Spleen (tissue), 7 donors: ENCODE measurements around the gene CNNM1.

Experiments
- POLR2A ChIP-seq, 3 donors: fragments of 450-650 bp; IDR thresholded peaks; one replicate each; pipeline ENCODE4 v1.5.1; 2017; ENCODE audit warnings: antibody characterized with exemption in 3 of 3, mild to moderate bottlenecking in 1 of 3
- POLR2AphosphoS5 ChIP-seq, 3 donors: sonication (generic); formaldehyde crosslinking; IDR thresholded peaks; one replicate each; pipeline ENCODE4 v1.5.1; 2017; ENCODE audit warnings: antibody characterized with exemption in 3 of 3
- TF ChIP-seq, protein P1 (sequence below), 11 experiments: fragments of 200-600 bp in 7 of 11; fragments of 450-650 bp in 4 of 11; sonication (generic) in 4 of 11; IDR thresholded peaks in 8 of 11; conservative IDR thresholded peaks in 3 of 11; 1 replicate in 7 of 11; 2 replicates in 4 of 11; pipeline versions ENCODE4 v1.4.0 to v1.8.0; 2016 to 2021; ENCODE audit warnings: antibody characterized with exemption in 11 of 11, inconsistent platforms in 4 of 11, mild to moderate bottlenecking in 1 of 11
- donor health status: DM: no; HTN: no; CAD: no; lungs with moderate emphysema.
- donor health status: DM: no; HTN: no; CAD: no.
- donor health status: DM: no; HTN: no; CAD: no.

- TF ChIP-seq, protein P1, sequence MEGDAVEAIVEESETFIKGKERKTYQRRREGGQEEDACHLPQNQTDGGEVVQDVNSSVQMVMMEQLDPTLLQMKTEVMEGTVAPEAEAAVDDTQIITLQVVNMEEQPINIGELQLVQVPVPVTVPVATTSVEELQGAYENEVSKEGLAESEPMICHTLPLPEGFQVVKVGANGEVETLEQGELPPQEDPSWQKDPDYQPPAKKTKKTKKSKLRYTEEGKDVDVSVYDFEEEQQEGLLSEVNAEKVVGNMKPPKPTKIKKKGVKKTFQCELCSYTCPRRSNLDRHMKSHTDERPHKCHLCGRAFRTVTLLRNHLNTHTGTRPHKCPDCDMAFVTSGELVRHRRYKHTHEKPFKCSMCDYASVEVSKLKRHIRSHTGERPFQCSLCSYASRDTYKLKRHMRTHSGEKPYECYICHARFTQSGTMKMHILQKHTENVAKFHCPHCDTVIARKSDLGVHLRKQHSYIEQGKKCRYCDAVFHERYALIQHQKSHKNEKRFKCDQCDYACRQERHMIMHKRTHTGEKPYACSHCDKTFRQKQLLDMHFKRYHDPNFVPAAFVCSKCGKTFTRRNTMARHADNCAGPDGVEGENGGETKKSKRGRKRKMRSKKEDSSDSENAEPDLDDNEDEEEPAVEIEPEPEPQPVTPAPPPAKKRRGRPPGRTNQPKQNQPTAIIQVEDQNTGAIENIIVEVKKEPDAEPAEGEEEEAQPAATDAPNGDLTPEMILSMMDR (IDR thresholded peaks at IDR 0.05 in 8 of 11, conservative IDR thresholded peaks at IDR 0.05 in 3 of 11), result peak in 2 of 11 experiments; percentile 5 to 23
- TF ChIP-seq POLR2A (IDR thresholded peaks at IDR 0.05), result no peak
- peak; percentile 92 to 95 (median 94) for TF ChIP-seq POLR2AphosphoS5 (IDR thresholded peaks at IDR 0.05)
These were observed 101.5 kb downstream of the CNNM1 start, which contains the start of gene GOT1 for GRCh38 chr10:99430451-99431189.
